Measurements from ENCODE around the gene GALNT4.

The GALNT4 gene

GRCh38 chr12:89524541-89525304 is at the start of gene GALNT4:
TSS of gene GALNT4 (minus strand) at chr12:89524796. CDS start at chr12:89524549, 247 bp downstream.
- Histone ChIP-seq H3K27ac (ENCODE audit: low read length) (no peak within 1 kb of the TSS), H3K36me3 (ENCODE audit: control insufficient read depth, low read depth, low read length) (no peaks in the 10 kb centered on the region), H3K4me1 (ENCODE audit: control insufficient read depth, low read depth, low read length) (peaks cover 3% of the 10 kb centered on the region), H3K9me3 (ENCODE audit: control insufficient read depth, low read depth, low read length) (no peaks in the 10 kb centered on the region), H3K4me3 (ENCODE audit: low read length) (peak within 1 kb of the TSS; percentile 91), H3K27me3 (ENCODE audit: control insufficient read depth, insufficient read depth, low read length) (no peaks in the 10 kb centered on the region), H3K9ac (ENCODE audit: low read length) (peak within 1 kb of the TSS; percentile 72)

GRCh38 chr12:89573051-89573810 is 48.6 kb upstream of the GALNT4 start:
- Histone ChIP-seq H3K27me3 (ENCODE audit: control insufficient read depth, insufficient read depth, low read length) (no peaks in the 10 kb centered on the region), H3K9me3 (ENCODE audit: control insufficient read depth, low read depth, low read length) (no peaks in the 10 kb centered on the region), H3K4me1 (ENCODE audit: control insufficient read depth, low read depth, low read length) (peaks cover 5% of the 10 kb centered on the region)

GRCh38 chr12:89571491-89572195 is 47.0 kb upstream of the GALNT4 start:
- Histone ChIP-seq H3K36me3 (ENCODE audit: control insufficient read depth, low read depth, low read length) (no peaks in the 10 kb centered on the region), H3K27ac (ENCODE audit: low read length) (no peak overlapping the region), H3K27me3 (ENCODE audit: control insufficient read depth, insufficient read depth, low read length) (no peaks in the 10 kb centered on the region), H3K4me1 (ENCODE audit: control insufficient read depth, low read depth, low read length) (peaks cover 5% of the 10 kb centered on the region), H3K9me3 (ENCODE audit: control insufficient read depth, low read depth, low read length) (no peaks in the 10 kb centered on the region), H3K9ac (ENCODE audit: low read length) (no peak overlapping the region), H3K4me3 (ENCODE audit: low read length) (no peak overlapping the region)

More at GRCh38 chr12:89573051-89573810, 48.6 kb upstream of the GALNT4 start:
- no peaks in the 10 kb centered on the region for H3K36me3 ChIP-seq (ENCODE audit: control insufficient read depth, low read depth, low read length)
- no peak overlapping the region for H3K4me3 ChIP-seq (ENCODE audit: low read length)
- H3K9ac ChIP-seq (ENCODE audit: low read length), result no peak overlapping the region
- no peak overlapping the region for H3K27ac ChIP-seq (ENCODE audit: low read length)

GRCh38 chr12:89568484-89568883 is 43.9 kb upstream of the GALNT4 start:
- no peak overlapping the region for H3K4me3 ChIP-seq (ENCODE audit: low read length)
- no peaks in the 10 kb centered on the region for H3K27me3 ChIP-seq (ENCODE audit: control insufficient read depth, insufficient read depth, low read length)
- H3K9me3 ChIP-seq (ENCODE audit: control insufficient read depth, low read depth, low read length), result no peaks in the 10 kb centered on the region
- H3K9ac ChIP-seq (ENCODE audit: low read length), result no peak overlapping the region
- H3K36me3 ChIP-seq (ENCODE audit: control insufficient read depth, low read depth, low read length), result no peaks in the 10 kb centered on the region
- no peak overlapping the region for H3K27ac ChIP-seq (ENCODE audit: low read length)
- no peaks in the 10 kb centered on the region for H3K4me1 ChIP-seq (ENCODE audit: control insufficient read depth, low read depth, low read length)

DNA sequence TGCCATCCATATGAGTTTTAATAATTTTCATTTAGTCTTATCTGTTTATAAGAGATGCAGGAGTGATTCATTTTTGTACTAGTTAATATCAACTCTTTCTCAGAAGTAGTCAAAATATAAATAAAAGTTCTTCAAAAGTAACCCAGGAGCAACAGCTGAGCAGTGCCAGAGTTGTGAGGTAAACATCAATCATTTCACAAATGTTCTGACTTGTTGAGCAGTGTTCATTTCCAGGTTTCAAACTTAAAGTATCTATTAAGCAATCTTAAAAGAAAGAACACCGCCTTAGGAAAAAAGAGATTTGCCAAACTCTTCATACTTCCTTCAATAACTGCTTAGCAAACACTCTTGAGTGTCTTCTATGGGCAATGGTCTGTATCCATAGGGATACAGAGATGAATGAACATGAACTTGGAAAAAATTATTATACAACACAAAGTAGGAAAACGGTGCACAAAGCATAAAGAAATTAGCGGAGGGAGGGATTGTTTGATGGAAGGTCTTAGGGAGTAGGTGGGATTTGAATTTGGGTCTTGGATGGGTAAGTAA is 43.2 kb upstream of the GALNT4 start:
- no peak overlapping the region for H3K4me3 ChIP-seq (ENCODE audit: low read length)
- H3K27me3 ChIP-seq (ENCODE audit: control insufficient read depth, insufficient read depth, low read length), result no peaks in the 10 kb centered on the region
- H3K27ac ChIP-seq (ENCODE audit: low read length), result no peak overlapping the region

GRCh38 chr12:89566615-89567014 is 42.0 kb upstream of the GALNT4 start:
- H3K4me1 ChIP-seq (ENCODE audit: control insufficient read depth, low read depth, low read length), result no peaks in the 10 kb centered on the region
- no peak overlapping the region for H3K4me3 ChIP-seq (ENCODE audit: low read length)
- H3K36me3 ChIP-seq (ENCODE audit: control insufficient read depth, low read depth, low read length), result no peaks in the 10 kb centered on the region
- no peaks in the 10 kb centered on the region for H3K9me3 ChIP-seq (ENCODE audit: control insufficient read depth, low read depth, low read length)
- H3K27ac ChIP-seq (ENCODE audit: low read length), result no peak overlapping the region
- no peaks in the 10 kb centered on the region for H3K27me3 ChIP-seq (ENCODE audit: control insufficient read depth, insufficient read depth, low read length)
- H3K9ac ChIP-seq (ENCODE audit: low read length), result no peak overlapping the region

More for the DNA sequence above, 43.2 kb upstream of the GALNT4 start:
- no peaks in the 10 kb centered on the region for H3K36me3 ChIP-seq (ENCODE audit: control insufficient read depth, low read depth, low read length)
- no peak overlapping the region for H3K9ac ChIP-seq (ENCODE audit: low read length)
- H3K4me1 ChIP-seq (ENCODE audit: control insufficient read depth, low read depth, low read length), result no peaks in the 10 kb centered on the region
- no peaks in the 10 kb centered on the region for H3K9me3 ChIP-seq (ENCODE audit: control insufficient read depth, low read depth, low read length)

GRCh38 chr12:89565002-89565401 is 40.4 kb upstream of the GALNT4 start:
- H3K36me3 ChIP-seq (ENCODE audit: control insufficient read depth, low read depth, low read length), result no peaks in the 10 kb centered on the region
- H3K9me3 ChIP-seq (ENCODE audit: control insufficient read depth, low read depth, low read length), result no peaks in the 10 kb centered on the region
- H3K4me3 ChIP-seq (ENCODE audit: low read length), result no peak overlapping the region
- no peak overlapping the region for H3K27ac ChIP-seq (ENCODE audit: low read length)
- H3K4me1 ChIP-seq (ENCODE audit: control insufficient read depth, low read depth, low read length), result no peaks in the 10 kb centered on the region
- H3K27me3 ChIP-seq (ENCODE audit: control insufficient read depth, insufficient read depth, low read length), result no peaks in the 10 kb centered on the region
- H3K9ac ChIP-seq (ENCODE audit: low read length), result no peak overlapping the region

GRCh38 chr12:89559753-89560152 is 35.2 kb upstream of the GALNT4 start:
- no peaks in the 10 kb centered on the region for H3K27me3 ChIP-seq (ENCODE audit: control insufficient read depth, insufficient read depth, low read length)
- no peak overlapping the region for H3K4me3 ChIP-seq (ENCODE audit: low read length)
- H3K27ac ChIP-seq (ENCODE audit: low read length), result no peak overlapping the region
- no peaks in the 10 kb centered on the region for H3K4me1 ChIP-seq (ENCODE audit: control insufficient read depth, low read depth, low read length)
- H3K9me3 ChIP-seq (ENCODE audit: control insufficient read depth, low read depth, low read length), result no peaks in the 10 kb centered on the region
- no peaks in the 10 kb centered on the region for H3K36me3 ChIP-seq (ENCODE audit: control insufficient read depth, low read depth, low read length)
- H3K9ac ChIP-seq (ENCODE audit: low read length), result no peak overlapping the region

DNA sequence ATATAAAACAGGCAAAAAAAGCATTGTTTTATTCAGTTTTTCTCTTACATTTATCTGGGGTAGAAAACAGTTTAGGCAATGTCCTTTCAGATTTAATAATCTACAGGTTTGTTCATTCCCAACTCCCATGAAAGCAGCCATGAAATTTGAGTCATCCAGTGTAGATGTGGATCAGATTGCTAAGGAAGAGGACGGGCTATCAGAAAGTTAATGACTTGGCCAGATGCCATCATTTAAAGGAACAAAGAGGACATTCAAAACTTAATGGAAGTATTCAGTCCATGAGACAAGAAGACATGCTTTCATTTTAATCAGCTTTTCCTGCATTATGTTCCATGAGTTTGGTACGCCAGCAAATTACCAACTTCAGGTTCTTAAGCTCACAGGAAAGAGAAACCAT is 32.4 kb upstream of the GALNT4 start:
- Histone ChIP-seq H3K4me1 (ENCODE audit: control insufficient read depth, low read depth, low read length) (no peaks in the 10 kb centered on the region), H3K27ac (ENCODE audit: low read length) (no peak overlapping the region), H3K9ac (ENCODE audit: low read length) (no peak overlapping the region), H3K27me3 (ENCODE audit: control insufficient read depth, insufficient read depth, low read length) (no peaks in the 10 kb centered on the region), H3K9me3 (ENCODE audit: control insufficient read depth, low read depth, low read length) (no peaks in the 10 kb centered on the region), H3K4me3 (ENCODE audit: low read length) (no peak overlapping the region), H3K36me3 (ENCODE audit: control insufficient read depth, low read depth, low read length) (no peaks in the 10 kb centered on the region)

- Histone ChIP-seq H3K36me3 (ENCODE audit: control insufficient read depth, low read depth, low read length) (no peaks in the 10 kb centered on the region), H3K4me1 (ENCODE audit: control insufficient read depth, low read depth, low read length) (no peaks in the 10 kb centered on the region), H3K9me3 (ENCODE audit: control insufficient read depth, low read depth, low read length) (no peaks in the 10 kb centered on the region), H3K27me3 (ENCODE audit: control insufficient read depth, insufficient read depth, low read length) (no peaks in the 10 kb centered on the region), H3K27ac (ENCODE audit: low read length) (no peak overlapping the region), H3K9ac (ENCODE audit: low read length) (no peak overlapping the region), H3K4me3 (ENCODE audit: low read length) (no peak overlapping the region)
These were observed 27.8 kb upstream of the GALNT4 start for GRCh38 chr12:89552376-89552775.

DNA sequence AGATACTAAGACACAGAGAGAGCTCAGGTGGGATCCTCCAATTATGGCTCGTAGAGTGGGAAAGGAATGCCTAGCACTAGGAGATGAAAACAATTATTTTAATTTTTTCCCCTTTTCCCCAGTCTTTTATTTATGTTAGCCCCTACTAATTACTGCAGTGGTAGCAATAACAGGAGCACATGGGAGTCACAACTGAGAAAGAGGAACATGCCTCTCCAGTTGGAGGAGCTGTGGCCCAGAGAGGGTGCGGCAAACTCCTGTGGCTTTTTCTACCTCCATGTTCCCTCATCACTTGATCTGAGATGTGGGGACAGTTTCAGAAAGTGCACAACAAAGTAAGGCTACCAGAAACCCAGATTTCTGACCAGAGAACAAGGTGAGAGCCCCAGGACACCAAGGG is 27.2 kb upstream of the GALNT4 start:
- H3K4me1 ChIP-seq (ENCODE audit: control insufficient read depth, low read depth, low read length), result no peaks in the 10 kb centered on the region
- no peaks in the 10 kb centered on the region for H3K9me3 ChIP-seq (ENCODE audit: control insufficient read depth, low read depth, low read length)
- no peak overlapping the region for H3K27ac ChIP-seq (ENCODE audit: low read length)
- H3K9ac ChIP-seq (ENCODE audit: low read length), result no peak overlapping the region
- H3K27me3 ChIP-seq (ENCODE audit: control insufficient read depth, insufficient read depth, low read length), result no peaks in the 10 kb centered on the region
- no peaks in the 10 kb centered on the region for H3K36me3 ChIP-seq (ENCODE audit: control insufficient read depth, low read depth, low read length)
- H3K4me3 ChIP-seq (ENCODE audit: low read length), result no peak overlapping the region
